ENCODE data around the gene PLOD2.

DNA sequence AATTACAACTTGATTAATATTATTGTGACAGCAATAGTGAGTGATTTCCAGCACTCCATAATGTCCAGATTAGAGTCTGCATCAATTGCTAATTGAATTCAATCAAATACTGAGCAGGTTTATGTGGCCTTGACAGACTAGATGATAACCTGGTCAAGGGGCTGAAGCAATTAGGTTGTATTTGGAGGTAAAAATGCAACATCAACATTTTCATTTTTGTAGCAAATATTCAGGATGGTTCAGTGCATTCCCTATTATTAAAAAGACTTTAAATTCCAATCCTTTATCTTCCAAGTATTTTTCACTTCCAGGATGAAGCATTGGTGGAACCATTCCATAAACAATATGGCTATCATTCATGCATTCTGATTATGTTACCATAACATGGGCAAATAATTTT lies 120.4 kb downstream of the PLOD2 start:
- TF ChIP-seq EZH2phosphoT487 (IDR thresholded peaks at IDR 0.05; ENCODE audit: insufficient read depth, low read depth) (no peak), EZH2 (IDR thresholded peaks at IDR 0.05; ENCODE audit: insufficient read depth, poor library complexity, severe bottlenecking) (no peak)

All from GM23248 (cell line).